Measurements from ENCODE around the gene FAM217B. TPM values are rescaled to one million over a fixed set of nuclear protein-coding genes. Genes with fewer than 3 reads are reported as not detected.

Gene FAM217B, protein sequence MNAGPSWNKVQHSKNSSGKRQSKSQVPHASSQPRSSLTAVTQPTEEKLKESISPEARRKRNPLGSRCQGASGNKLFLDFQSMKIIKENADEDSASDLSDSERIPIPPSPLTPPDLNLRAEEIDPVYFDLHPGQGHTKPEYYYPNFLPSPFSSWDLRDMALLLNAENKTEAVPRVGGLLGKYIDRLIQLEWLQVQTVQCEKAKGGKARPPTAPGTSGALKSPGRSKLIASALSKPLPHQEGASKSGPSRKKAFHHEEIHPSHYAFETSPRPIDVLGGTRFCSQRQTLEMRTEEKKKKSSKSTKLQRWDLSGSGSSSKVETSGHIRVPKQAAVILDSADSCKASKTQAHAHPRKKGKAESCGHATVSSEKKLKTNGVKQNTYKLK
- 26.8 TPM for total RNA-seq
- long read RNA-seq, full-length matches to known transcripts, result 7 of 10 reads
- long read RNA-seq, partial matches to known transcripts, result 0 of 10 reads
- long read RNA-seq, other reads (novel, unspliced or antisense), result 3 of 10 reads

GRCh38 chr20:59940129-59940955, at the start of gene FAM217B, which contains the start of gene PPP1R3D:
FAM217B (plus strand) TSS chr20:59940389; CDS start chr20:59943944, 3,555 bp downstream.
PPP1R3D (minus strand) TSS chr20:59940305; CDS start chr20:59939931, 374 bp downstream.
- peaks cover 33% of the 10 kb centered on the region for H3K36me3 ChIP-seq
- H3K27ac ChIP-seq, result peak within 1 kb of the TSS; percentile 99
- intact Hi-C loops (cut with DNase I), result no loop called here
- H3K27me3 ChIP-seq (ENCODE audit: low read depth), result no peaks in the 10 kb centered on the region
- H3K4me3 ChIP-seq, result peak within 1 kb of the TSS; percentile 81
- peak; percentile 99 for DNase-seq
- no peaks in the 10 kb centered on the region for H3K9me3 ChIP-seq
- peak; percentile 99 for ATAC-seq
- TF ChIP-seq, protein P1, sequence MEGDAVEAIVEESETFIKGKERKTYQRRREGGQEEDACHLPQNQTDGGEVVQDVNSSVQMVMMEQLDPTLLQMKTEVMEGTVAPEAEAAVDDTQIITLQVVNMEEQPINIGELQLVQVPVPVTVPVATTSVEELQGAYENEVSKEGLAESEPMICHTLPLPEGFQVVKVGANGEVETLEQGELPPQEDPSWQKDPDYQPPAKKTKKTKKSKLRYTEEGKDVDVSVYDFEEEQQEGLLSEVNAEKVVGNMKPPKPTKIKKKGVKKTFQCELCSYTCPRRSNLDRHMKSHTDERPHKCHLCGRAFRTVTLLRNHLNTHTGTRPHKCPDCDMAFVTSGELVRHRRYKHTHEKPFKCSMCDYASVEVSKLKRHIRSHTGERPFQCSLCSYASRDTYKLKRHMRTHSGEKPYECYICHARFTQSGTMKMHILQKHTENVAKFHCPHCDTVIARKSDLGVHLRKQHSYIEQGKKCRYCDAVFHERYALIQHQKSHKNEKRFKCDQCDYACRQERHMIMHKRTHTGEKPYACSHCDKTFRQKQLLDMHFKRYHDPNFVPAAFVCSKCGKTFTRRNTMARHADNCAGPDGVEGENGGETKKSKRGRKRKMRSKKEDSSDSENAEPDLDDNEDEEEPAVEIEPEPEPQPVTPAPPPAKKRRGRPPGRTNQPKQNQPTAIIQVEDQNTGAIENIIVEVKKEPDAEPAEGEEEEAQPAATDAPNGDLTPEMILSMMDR (IDR thresholded peaks at IDR 0.05), result no peak
- peaks cover 40% of the 10 kb centered on the region for H3K4me1 ChIP-seq

DNA sequence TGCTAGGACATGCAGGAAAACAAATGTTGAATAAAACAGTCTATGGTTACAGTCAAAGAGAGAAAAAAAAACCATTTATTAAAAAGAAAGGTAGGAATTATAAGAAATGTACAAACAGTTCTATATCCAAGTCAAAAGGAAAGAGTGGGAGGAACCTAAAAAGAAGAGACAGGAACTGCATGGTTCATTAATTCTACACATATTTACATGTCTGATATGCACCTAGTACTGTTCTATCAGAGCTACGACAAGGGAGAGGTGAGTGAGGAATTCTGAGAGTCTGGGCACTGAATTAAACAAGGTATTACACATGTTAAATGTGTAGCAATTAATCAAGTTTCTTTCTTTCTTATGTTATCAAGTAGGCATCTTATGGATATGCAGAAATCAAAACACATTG, 48.6 kb upstream of the FAM217B start:
- Histone ChIP-seq H3K27ac (no peak overlapping the region), H3K4me1 (no peaks in the 10 kb centered on the region), H3K27me3 (ENCODE audit: low read depth) (no peaks in the 10 kb centered on the region), H3K36me3 (no peaks in the 10 kb centered on the region), H3K4me3 (no peak overlapping the region), H3K9me3 (no peaks in the 10 kb centered on the region)
- ATAC-seq (no peak), DNase-seq (no peak)
- intact Hi-C loops (cut with DNase I), result no loop called here
- TF ChIP-seq, protein P1 (IDR thresholded peaks at IDR 0.05), result no peak

DNA sequence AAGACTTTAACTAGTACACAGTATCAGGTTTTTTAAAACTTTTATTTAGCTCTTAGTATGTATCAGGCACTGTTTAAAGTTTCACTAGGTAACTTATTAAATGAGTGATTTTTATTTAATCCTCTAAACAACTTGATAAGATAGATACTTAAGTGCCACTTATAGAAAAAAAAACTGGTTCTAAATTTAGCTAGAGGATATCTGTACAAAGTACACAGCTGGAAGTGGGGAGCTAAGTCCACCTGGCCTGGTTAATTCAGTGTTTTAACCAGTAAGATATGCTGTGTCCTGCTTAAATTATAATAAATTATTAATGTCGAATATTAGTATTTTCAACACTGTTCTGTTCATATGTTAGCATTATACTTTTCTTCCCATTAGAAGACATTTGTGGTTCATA, 44.3 kb upstream of the FAM217B start:
- ATAC-seq (no peak), DNase-seq (no peak)
- H3K4me3 ChIP-seq, result no peak overlapping the region
- intact Hi-C loops (cut with DNase I), result no loop called here
- H3K9me3 ChIP-seq, result no peaks in the 10 kb centered on the region
- TF ChIP-seq, protein P1 (IDR thresholded peaks at IDR 0.05), result no peak
- no peak overlapping the region for H3K27ac ChIP-seq
- H3K4me1 ChIP-seq, result no peaks in the 10 kb centered on the region
- no peaks in the 10 kb centered on the region for H3K27me3 ChIP-seq (ENCODE audit: low read depth)
- H3K36me3 ChIP-seq, result no peaks in the 10 kb centered on the region

- TF ChIP-seq, protein P1 (IDR thresholded peaks at IDR 0.05), result no peak
- no peak overlapping the region for H3K27ac ChIP-seq
- DNase-seq (no peak), ATAC-seq (no peak)
- no peak overlapping the region for H3K4me3 ChIP-seq
- H3K36me3 ChIP-seq, result no peaks in the 10 kb centered on the region
- H3K9me3 ChIP-seq, result no peaks in the 10 kb centered on the region
- no peaks in the 10 kb centered on the region for H3K4me1 ChIP-seq
- intact Hi-C loops (cut with DNase I), result no loop called here
- no peaks in the 10 kb centered on the region for H3K27me3 ChIP-seq (ENCODE audit: low read depth)
Measured at GRCh38 chr20:59902470-59902869, 37.7 kb upstream of the FAM217B start.

GRCh38 chr20:59903621-59904020, 36.6 kb upstream of the FAM217B start:
- Histone ChIP-seq H3K36me3 (no peaks in the 10 kb centered on the region), H3K9me3 (no peaks in the 10 kb centered on the region), H3K27ac (no peak overlapping the region), H3K4me1 (no peaks in the 10 kb centered on the region), H3K27me3 (ENCODE audit: low read depth) (no peaks in the 10 kb centered on the region), H3K4me3 (no peak overlapping the region)
- ATAC-seq (no peak), DNase-seq (no peak)
- TF ChIP-seq, protein P1 (IDR thresholded peaks at IDR 0.05), result no peak
- intact Hi-C loops (cut with DNase I), result no loop called here

All from lower lobe of right lung (tissue), 2 donors.